NCI-H2196 (cell line): ENCODE results near the gene C17orf114.

Experiments
- DNase-seq: peaks from one replicate; lab custom pipeline; 2025; ENCODE audit not compliant: unreplicated experiment; lab: John Stamatoyannopoulos, UW

Gene C17orf114

DNA sequence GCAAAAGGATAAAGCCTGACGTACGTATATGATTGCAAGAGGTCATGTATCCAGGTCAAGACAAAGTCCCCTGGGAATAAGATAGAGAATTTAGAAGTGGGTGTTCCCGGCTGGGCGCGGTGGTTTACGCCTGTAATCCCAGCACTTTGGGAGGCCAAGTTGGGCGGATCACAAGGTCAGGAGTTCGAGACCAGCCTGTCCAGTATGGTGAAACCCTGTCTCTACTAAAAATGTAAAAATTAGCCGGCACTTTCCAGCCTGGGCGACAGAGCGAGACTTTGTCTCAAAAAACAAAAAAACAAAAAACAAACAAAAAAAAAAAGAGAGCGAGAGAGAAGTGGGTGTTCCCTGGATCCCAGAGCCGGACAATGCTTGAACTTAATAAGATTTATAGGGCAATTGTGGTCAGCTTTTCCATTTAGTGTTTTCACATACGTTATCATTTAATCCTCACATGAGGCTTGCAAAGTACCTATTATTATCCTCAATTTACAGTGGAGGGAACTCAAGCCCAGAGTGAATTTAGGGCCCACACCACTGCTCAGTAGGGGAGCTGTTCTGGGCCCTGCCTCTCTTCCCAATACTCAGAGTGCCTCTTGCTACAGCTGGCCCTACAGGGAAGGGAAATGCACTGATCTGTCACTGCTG is 13.8 kb downstream of the C17orf114 start:
- DNase-seq: no peak

DNA sequence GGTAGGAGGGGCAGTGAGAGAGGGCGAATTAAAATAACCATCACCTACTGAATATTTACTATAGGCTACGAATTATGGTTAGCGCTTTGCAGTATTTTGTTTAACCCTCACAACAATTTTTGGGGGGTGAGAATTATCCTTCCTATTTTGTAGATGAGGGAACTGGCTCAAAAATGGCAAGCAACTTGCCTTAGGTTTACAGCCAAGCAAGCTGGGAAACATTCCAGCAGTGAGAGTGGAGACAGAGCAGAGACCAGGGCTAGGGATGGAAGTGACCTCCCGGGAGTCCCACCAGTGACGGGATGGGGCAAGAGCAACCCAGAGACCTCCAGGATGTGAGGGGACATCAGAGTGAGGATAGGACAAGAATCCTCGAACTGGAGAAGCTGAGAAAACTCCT is 15.6 kb downstream of the C17orf114 start:
- no peak for DNase-seq

DNA sequence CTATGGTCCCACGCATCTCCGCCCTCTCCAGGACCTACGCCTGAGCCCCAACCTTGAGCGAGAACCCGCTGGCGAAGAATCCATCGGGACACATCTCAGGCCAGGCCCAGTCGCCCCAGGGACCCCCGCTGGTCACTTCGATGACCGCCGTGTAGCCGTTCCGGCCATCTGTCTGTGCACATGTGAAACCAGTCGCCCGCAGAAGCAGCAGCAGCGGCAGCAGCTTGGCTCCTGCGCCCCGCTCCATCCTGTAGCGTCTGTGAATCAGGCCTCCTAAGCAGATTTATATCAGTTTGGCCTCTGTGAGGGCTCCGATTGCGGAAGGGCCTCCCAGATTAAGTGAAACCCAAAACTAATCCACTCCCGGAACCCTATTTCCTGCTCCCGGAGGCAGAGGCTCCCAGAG is 16.0 kb downstream of the C17orf114 start, which contains the start of gene VMO1:
Gene VMO1 (minus strand): TSS at position 259 of the 406 bp plus-strand sequence. CDS start 12 bp downstream, at position 247.
- no peak for DNase-seq

DNA sequence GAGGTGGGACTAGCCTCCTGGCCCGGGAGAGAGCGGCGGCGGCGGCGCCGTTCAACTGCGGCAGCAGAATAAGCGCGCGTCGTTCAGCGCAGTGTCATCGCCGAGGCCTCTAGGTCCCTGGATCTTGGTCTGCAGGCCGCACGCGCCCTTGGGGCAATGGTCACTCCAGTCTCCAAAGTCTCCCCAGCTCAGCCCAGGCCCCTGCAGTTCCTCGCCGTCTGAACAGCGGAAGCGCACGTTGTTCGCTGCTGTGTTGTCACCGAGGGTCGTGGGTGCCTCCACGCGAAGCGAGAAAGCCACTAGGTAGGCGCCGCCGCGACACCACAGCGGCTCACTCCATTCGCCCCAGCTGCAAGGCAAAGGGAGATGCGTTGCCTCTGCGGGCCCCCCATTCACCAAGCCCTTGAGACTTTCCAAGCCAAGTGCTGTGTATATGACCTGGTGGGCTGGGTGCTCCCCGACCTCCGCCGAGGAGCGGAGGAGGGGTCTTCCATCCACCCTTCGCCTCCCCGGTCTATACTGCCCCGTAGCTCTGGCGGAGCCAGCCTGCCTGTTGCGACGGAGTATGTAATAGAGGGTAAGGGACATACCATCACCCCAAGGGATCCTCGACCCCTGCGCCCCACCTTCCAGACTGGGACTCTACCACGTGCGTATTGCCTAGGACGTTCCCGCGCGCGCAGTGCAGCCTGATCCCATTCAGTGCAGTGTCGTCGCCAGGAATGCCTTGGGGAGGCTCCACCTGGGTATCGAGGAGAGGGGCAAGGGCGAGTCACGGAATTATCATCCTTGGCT is 16.6 kb downstream of the C17orf114 start:
- DNase-seq: peak; percentile 0

DNA sequence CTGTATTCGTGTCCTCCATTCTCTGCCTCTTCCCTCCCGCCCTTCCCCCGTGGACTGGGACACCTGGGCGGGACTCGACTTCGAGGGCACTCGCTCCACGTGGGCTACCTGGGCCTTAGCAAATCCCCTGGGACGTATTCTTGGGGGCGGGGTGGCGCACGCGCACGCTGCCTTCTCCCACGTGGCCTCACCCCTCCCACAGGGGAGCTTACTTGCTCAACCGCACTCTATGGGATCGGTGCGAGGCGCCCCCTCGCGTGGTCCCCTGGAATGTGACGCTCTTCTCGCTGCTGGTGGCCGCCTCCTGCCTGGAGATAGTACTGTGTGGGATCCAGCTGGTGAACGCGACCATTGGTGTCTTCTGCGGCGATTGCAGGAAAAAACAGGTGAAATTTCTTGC is 19.5 kb downstream of the C17orf114 start:
- no peak for DNase-seq

DNA sequence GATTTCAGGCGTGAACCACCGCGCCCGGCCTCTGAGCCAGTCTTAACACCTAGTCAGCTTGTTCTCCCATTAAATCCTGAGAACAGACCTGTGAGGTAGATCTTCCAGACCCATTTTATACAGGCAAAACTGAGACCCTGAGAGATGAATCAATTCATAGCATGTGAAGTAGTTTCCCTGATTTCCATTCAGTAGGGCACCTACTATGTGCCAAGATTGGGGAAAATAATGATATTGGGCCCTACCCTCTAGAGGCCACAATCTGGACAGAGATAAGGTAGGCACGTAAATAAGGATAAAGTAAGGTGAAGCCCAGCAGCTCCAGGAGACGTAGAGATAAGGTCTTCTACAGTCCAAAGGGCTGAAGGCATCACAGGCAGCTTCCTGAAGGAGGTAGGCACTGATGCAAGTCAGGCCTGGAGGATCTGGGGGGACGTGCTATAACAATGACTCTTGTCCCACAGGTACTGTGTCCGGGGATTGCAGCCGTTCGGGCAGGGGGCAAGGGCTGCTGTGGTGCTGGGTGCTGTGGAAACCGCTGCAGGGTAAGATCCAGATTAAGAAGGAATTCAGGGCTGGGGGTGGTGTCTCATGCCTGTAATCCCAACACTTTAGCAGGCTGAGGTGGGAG is 21.7 kb downstream of the C17orf114 start:
- DNase-seq: no peak

DNA sequence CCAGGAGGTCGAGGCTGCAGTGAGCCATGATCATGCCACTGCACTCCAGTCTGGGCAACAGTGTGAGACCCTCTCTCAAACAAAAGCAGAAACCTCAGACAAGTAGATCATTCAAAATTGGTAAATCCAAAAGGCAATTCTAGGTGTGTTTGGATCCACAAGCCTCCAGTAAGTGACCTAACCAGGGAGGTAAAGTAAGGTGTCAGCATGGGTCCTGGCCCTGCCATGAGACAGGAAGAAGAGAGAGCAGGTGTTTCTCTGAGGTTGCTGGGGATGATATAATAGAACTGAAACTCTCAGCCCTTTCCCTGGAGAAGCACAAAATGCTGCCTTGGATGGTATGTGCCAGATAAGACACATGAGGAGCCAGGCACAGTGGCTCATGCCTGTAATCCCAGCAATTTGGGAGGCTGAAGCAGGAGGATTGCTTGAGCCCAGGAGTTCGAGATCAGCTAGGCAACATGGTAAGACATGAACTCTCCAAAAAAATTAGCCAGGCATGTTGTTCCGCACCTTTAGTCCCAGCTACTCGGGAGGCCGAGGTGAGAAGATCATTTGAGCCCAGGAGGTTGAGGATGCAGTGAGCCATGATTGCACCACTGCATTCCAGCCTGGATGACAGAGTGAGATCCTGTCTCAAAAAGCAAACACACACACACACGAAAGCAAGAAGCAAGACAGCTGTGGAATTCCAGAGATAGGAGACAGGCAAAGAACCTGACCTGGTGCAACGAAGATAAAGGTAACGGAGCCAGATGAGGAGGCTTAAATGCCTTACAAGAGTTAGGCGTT is 24.0 kb downstream of the C17orf114 start:
- peak; percentile 2 for DNase-seq

DNA sequence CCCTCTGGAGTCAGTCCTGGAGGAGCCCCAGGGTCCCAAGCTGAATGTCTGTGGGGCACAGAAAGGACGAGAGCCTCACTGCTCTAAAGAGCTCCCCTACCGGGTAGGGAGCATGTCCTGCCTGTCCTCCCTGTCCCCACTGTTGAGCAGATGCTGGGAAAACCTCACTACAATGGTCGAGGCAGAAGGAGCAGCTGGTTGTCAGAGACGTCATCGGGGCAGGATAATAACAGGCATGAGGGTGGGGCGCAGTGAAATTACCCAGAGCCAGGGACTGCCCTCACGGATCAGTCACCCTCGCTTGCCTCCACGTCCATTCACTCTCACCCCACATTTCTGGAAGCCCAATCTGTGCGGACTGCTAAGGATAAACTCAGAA is 29.9 kb downstream of the C17orf114 start:
- DNase-seq: no peak

DNA sequence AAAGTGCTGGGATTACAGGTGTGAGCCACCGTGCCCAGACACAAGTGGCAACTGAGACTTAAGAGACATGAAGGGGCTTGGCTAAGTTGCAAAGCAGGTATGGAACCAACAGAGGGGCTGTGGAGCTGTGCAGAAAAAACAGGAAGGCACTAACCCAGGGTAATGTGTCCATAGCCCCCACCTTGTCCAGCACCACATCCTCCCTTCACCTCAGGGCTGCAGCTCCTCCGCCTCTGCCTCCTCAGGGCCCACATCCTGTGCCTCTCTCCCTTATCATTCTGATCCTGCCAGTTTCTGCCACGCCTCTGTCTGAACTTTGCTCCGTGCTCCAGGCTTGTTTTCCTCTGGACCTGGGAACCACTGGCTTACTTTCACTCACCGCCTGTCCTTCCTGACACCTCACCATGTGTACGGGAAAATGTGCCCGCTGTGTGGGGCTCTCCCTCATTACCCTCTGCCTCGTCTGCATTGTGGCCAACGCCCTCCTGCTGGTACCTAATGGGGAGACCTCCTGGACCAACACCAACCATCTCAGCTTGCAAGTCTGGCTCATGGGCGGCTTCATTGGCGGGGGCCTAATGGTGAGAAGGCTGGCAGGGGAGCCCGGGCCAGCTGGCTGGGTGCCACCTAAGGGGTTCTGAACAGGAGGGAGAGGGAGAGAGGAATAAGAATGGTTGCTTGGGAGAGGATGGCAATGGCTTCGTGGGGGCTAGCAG is 30.5 kb downstream of the C17orf114 start, which contains the start of gene TM4SF5:
Gene TM4SF5 (plus strand): TSS at position 368 of the 716 bp plus-strand sequence. CDS start 37 bp downstream, at position 405.
- DNase-seq: no peak

DNA sequence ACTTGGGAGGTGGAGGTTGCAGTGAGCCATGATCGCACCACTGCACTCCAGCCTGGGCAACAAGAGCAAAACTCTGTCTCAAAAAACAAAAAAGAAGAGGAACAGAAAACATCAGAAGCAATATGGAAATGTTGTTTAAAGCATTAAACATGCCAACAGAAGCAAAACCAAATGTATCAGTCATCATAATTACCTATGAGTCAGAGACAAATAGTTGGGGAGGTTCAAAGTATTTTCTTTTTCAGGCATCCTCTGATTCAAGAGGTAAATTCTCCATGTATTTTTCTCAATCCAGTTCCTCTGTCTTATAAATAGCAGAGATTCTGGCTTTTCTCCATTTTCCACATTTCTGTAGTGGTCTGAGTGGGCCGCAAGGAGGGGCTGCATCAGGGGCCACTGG is 32.5 kb downstream of the C17orf114 start:
- no peak for DNase-seq

DNA sequence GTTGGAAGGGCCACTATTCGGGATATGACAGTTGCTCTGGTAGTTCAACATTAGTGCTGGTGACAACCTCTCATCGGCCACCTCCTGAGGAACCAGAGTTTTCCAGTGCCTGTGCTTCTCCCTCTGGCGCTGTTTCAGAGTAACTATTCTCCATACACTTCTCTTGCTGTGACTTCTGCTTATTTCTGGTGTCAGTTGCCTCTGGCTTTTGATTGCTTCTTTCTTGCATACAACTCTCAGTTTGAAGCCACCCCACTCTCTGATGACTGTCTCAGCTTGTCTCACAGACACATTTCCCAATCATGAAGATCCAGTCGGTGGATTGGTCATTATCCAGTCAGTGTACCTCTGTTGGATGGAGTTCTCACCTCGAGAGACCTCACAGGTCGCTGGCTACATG is 33.8 kb downstream of the C17orf114 start:
- DNase-seq: no peak

DNA sequence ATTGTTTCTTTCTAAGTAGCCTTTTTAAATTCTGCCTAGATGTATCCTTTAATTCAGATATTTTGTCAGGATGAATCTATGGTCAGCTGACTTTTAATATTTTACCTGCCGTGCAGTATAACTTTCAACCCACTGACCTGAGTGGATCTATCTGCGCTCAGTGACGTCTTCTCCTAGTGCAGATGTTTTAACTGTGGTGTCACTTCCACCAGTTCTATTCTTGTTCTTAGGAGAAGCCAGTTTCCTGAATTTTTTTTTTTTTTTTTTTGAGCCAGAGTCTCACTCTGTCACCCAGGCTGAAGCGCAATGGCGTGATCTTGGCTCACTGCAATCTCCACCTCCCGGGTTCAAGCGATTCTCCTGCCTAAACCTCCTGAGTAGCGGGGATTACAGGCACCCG is 35.4 kb downstream of the C17orf114 start:
- no peak for DNase-seq

DNA sequence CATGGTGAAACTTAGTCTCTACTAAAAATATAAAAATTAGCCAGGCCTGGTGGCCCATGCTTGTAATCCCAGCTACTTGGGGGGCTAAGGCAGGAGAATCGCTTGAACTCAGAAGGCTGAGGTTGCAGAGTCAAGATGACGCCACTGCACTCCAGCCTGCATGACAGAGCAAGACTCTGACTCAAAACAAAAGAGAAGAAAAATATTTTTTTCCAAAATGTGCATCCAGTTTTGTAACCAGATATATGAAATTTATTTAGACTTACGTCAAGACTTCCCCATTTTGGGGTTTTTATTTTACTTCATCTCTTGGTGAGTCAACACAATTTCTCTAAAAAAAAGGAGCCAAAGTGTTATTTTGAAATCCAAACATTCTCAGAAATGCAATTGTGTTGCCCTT is 35.9 kb downstream of the C17orf114 start:
- no peak for DNase-seq

DNA sequence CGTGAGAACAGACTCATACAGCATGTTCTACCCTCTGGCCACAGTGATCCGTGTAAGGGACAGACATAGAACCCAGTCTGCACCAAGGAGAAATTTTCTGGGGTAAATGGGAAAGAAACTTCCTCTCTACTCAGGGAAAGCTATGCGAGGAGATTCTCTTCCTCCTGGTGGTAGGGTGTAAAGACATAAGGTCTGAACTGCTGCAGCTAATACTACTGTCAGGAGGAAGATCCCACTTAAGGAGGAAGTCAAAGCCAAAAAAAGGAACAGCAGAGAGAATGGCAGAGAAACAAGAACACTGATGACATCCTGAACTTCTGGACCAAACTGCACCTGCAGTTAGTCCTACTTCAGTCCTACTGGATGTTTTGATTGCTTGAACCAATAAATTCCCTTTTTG is 37.5 kb downstream of the C17orf114 start:
- DNase-seq: no peak

DNA sequence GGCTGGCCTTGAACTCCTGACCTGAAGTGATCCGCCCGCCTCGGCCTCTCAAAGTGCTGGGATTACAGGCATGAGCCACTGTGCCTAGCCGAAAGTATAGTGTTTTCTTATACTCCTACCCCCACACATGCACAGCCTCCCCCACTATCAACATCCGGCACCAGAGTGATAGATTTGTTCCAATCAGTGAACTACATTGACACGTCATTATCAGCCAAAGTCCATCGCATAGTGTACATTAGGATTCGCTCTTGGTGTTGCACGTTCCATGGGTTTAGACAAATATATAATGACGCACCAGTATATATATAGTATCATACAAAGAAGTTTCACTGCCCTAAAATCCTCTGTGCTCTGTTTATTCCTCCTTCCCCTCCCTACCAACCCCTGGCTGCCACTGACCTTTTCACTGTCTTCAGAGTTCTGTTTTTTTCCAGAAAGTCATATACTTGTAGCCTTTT is 42.3 kb downstream of the C17orf114 start:
- no peak for DNase-seq

DNA sequence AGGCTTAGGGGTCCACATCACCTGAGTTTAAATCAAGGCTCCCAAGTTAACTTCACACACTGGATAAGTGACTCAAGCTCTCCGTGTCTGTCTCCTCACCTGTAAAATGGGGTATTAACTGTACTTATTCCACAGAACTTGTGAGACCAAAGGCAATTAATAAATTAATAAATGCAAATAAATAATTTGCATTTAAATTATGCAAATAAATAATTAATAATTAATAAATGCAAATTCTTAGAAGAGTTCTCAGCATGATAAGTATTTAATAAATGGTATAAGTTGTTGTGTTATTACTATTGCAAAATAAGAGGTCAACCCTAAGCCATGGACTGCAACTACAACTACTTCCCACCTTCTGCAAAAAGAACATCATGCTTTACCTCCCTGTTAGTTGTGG is 48.7 kb downstream of the C17orf114 start:
- DNase-seq: no peak

DNA sequence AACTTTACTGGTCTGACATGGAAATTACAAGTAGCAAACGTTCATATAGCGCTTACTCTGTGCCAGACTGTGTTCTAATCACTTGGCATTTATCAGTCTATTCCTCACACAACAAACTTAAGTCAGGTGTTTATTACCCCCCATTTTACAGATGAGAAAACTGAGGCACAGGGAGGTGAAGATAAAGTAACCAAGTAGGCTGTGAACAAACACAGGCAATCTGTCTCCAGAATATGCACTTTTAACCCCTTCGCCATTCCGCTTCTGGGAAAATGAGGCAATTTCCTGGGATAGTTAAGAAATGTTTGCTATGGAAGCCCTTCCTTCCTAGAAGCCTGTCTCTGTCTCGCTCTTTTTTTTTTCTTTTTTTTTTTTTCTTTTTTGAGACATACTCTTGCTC is 50.2 kb downstream of the C17orf114 start:
- DNase-seq: no peak
